SK-N-MC (cell line): Measurements from ENCODE around the gene TMEM147.

Experiments
- DNase-seq: peaks from one replicate; pipeline ENCODE4 v3.0.0-alpha.2; 2011; ENCODE audit warnings: low read depth, low spot score
- H3K27ac ChIP-seq: fragments of 200-600 bp; sonication (generic); 2 replicates; pipeline ENCODE4 v1.5.1; 2016; ENCODE audit warnings: mixed run types
- H3K36me3 ChIP-seq: fragments of 200-600 bp; sonication (generic); 2 replicates; pipeline ENCODE4 v1.6.1; 2017; ENCODE audit warnings: antibody characterized with exemption, low read length, mixed read lengths; ENCODE audit not compliant: insufficient read depth
- H3K4me3 ChIP-seq: fragments of 200-600 bp; sonication (generic); 2 replicates; pipeline ENCODE4 v1.5.1; 2016
- H3K9ac ChIP-seq: fragments of 200-600 bp; sonication (generic); 2 replicates; pipeline ENCODE4 v1.8.0; 2017; ENCODE audit warnings: mixed run types, mixed read lengths; ENCODE audit not compliant: insufficient read length
- H3K9me3 ChIP-seq: fragments of 200-600 bp; sonication (generic); 2 replicates; pipeline ENCODE4 v1.6.1; 2017; ENCODE audit warnings: low read depth, mild to moderate bottlenecking, antibody characterized with exemption, low read length, moderate library complexity, mixed read lengths
- EZH2 ChIP-seq: fragments of 200-600 bp; sonication (generic); IDR thresholded peaks from one replicate; pipeline ENCODE4 v1.6.1; 2017; ENCODE audit warnings: antibody characterized with exemption
- FOXP2 ChIP-seq: optimal IDR thresholded peaks from 2 replicates; pipeline ENCODE3; 2011; ENCODE audit warnings: mild to moderate bottlenecking, moderate library complexity; ENCODE audit not compliant: insufficient read depth; ENCODE audit errors: extremely low read length, control extremely low read depth
- POLR2AphosphoS5 ChIP-seq: IDR thresholded peaks from 2 replicates; pipeline ENCODE4 v1.6.1; 2012; ENCODE audit warnings: mild to moderate bottlenecking, low read depth, low read length, borderline replicate concordance

The TMEM147 gene

DNA sequence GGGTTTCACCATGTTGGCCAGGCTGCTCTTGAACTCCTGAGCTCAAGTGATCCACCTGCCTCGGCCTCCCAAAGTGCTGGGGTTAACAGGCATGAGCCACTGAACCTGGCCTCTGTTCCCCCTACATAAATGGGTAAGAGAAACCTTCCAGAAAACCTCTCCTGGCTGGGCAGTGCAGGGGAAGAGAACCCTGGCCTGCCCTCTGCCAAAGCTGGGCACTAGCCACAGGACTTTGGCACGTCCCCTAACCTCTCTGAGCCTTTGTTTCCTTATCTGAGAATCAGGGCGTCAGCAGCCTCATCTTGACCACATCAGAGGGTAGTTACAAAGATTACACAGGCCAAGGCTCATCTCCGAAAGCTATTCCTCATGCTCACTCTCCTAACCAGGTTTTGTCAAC lies 19.6 kb upstream of the TMEM147 start:
- TF ChIP-seq EZH2, result no peak
- no peak for TF ChIP-seq POLR2AphosphoS5
- Histone ChIP-seq H3K27ac (no peak overlapping the region), H3K4me3 (no peak overlapping the region), H3K9ac (no peak overlapping the region), H3K9me3 (no peaks in the 10 kb centered on the region), H3K36me3 (no peaks in the 10 kb centered on the region)
- DNase-seq, result no peak

DNA sequence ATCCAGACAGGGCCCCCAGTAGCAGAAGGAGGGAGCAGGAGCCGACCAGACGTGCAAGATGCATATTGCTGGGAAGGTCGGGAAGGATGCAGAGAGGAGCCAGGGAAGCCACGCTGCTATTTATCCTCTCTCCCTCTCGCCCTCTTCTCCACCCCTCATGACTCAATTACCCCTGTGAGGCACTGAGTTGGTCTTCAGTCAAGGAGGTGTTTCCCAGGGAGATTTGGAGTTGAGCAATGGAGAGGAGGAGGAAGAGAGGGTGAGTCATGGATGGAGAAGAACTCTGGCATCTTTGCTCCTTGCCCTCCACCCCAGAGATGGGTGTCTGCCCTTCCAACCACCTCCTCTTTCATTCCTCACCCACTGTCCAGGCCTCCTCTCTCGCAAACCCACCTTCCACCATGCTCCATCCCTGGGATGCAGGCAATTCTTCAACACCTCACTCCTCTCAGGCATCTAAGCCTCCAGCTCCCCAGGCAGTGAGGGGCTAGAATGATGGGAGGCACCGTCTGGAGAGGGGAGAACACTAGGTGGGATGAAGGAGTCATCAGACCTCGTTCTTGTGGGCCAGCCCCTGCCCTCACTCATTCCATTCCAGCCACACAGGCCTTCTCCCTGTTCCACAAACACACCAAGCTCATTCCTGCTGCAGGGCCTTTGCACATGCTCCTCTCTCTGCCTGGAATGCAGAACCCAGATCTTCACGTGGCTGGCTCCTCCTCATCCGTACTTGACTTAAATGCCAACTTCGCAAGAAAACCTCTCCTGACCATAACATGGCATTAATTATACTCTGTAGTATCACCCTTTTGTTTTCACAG lies 17.0 kb upstream of the TMEM147 start, which contains the start of gene SBSN:
Gene SBSN (minus strand): TSS at position 94 of the 821 bp plus-strand sequence. CDS start 30 bp downstream, at position 64.
- no peaks in the 10 kb centered on the region for H3K9me3 ChIP-seq
- no peak for TF ChIP-seq FOXP2
- TF ChIP-seq POLR2AphosphoS5, result no peak
- TF ChIP-seq EZH2, result no peak
- H3K9ac ChIP-seq, result no peak within 1 kb of the TSS
- no peaks in the 10 kb centered on the region for H3K36me3 ChIP-seq
- H3K27ac ChIP-seq, result no peak within 1 kb of the TSS
- no peak for DNase-seq
- H3K4me3 ChIP-seq, result no peak within 1 kb of the TSS

GRCh38 chr19:35529241-35530218 lies 15.9 kb upstream of the TMEM147 start:
- TF ChIP-seq FOXP2, result no peak
- TF ChIP-seq POLR2AphosphoS5, result no peak
- TF ChIP-seq EZH2, result no peak
- H3K9me3 ChIP-seq, result no peaks in the 10 kb centered on the region
- no peak overlapping the region for H3K27ac ChIP-seq
- H3K36me3 ChIP-seq, result no peaks in the 10 kb centered on the region
- H3K9ac ChIP-seq, result no peak overlapping the region
- H3K4me3 ChIP-seq, result no peak overlapping the region
- DNase-seq, result no peak

GRCh38 chr19:35531291-35531690 lies 14.1 kb upstream of the TMEM147 start:
- TF ChIP-seq POLR2AphosphoS5 (no peak), EZH2 (no peak), FOXP2 (no peak)

GRCh38 chr19:35533201-35533821 lies 12.1 kb upstream of the TMEM147 start, which contains the start of gene GAPDHS:
Gene GAPDHS, plus strand, starts transcription at chr19:35533456. Its CDS starts 72 bp downstream, at chr19:35533528.
- no peak for DNase-seq
- H3K9me3 ChIP-seq, result no peaks in the 10 kb centered on the region
- H3K27ac ChIP-seq, result no peak within 1 kb of the TSS
- H3K9ac ChIP-seq, result no peak within 1 kb of the TSS
- TF ChIP-seq FOXP2 (no peak), POLR2AphosphoS5 (no peak), EZH2 (no peak)
- H3K36me3 ChIP-seq, result no peaks in the 10 kb centered on the region
- H3K4me3 ChIP-seq, result no peak within 1 kb of the TSS

More at GRCh38 chr19:35531291-35531690, 14.1 kb upstream of the TMEM147 start:
- DNase-seq, result no peak
- H3K36me3 ChIP-seq, result no peaks in the 10 kb centered on the region
- no peak overlapping the region for H3K27ac ChIP-seq
- H3K4me3 ChIP-seq, result no peak overlapping the region
- no peaks in the 10 kb centered on the region for H3K9me3 ChIP-seq
- no peak overlapping the region for H3K9ac ChIP-seq

DNA sequence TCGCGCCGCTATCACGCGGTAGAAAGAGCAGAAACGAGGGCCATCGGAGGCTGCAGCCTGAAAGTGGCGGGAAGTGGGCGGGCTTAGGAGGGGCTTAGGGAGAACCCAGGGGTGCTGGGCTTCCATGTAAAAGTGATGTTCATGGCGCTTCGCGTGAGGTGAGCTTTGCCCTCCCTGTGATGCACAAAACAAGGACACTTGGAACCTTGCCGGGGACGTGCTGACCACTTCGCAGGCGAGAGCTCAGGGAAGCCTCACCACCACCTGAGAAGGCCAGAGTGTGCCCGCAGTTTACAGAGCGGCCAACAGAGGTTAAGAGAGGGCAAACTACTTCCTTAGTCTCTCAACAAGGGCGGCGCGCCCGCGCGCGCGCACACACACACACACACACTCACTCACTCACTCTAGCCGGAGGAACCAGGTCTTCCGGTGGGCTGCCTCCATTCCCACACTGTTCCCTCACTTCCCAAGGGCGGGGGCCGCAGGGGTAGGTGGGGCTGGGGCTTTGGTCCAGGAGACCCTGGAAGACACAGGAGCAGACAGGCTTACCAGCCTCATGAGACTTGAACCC lies 11.5 kb upstream of the TMEM147 start:
- H3K9ac ChIP-seq, result no peak overlapping the region
- H3K9me3 ChIP-seq, result no peaks in the 10 kb centered on the region
- no peak overlapping the region for H3K27ac ChIP-seq
- TF ChIP-seq FOXP2 (no peak), EZH2 (no peak), POLR2AphosphoS5 (no peak)
- no peaks in the 10 kb centered on the region for H3K36me3 ChIP-seq
- DNase-seq, result no peak
- H3K4me3 ChIP-seq, result no peak overlapping the region

- TF ChIP-seq FOXP2 (no peak), POLR2AphosphoS5 (no peak), EZH2 (no peak)
- Histone ChIP-seq H3K9me3 (no peaks in the 10 kb centered on the region), H3K9ac (no peak overlapping the region), H3K27ac (no peak overlapping the region), H3K36me3 (no peaks in the 10 kb centered on the region), H3K4me3 (no peak overlapping the region)
- no peak for DNase-seq
These were observed 10.5 kb upstream of the TMEM147 start for GRCh38 chr19:35534803-35535480.
